HG02943 (cell line): ENCODE results near the gene C1orf226.
"Not testable (repeated sequence)": the region's sequence is repeated elsewhere in the genome, so short reads cannot be mapped to it uniquely, and the experiment has no call there.

ENCODE experiments used
- ATAC-seq: cut with Tn5 transposase; IDR thresholded peaks from one replicate; pipeline ENCODE4 v1.9.1; 2021; ENCODE audit warnings: mild to moderate bottlenecking, low read depth, moderate library complexity; ENCODE audit not compliant: unreplicated experiment

C1orf226 gene

GRCh38 chr1:162400790-162401355, 19.3 kb downstream of the C1orf226 start:
- no peak for ATAC-seq

- no peak for ATAC-seq
Measured at GRCh38 chr1:162404550-162405160, 23.1 kb downstream of the C1orf226 start.

- ATAC-seq: no peak
Measured at GRCh38 chr1:162405800-162406199, 24.3 kb downstream of the C1orf226 start.

GRCh38 chr1:162406811-162407210, 25.3 kb downstream of the C1orf226 start:
- ATAC-seq: no peak

GRCh38 chr1:162407539-162407938, 26.0 kb downstream of the C1orf226 start:
- no peak for ATAC-seq

- ATAC-seq: no peak
Measured at GRCh38 chr1:162412002-162412401, 30.5 kb downstream of the C1orf226 start, which contains the start of gene SH2D1B. SH2D1B (minus strand) TSS chr1:162412136; CDS start chr1:162412016, 120 bp downstream.

GRCh38 chr1:162416215-162416614, 34.7 kb downstream of the C1orf226 start:
- no peak for ATAC-seq

- no peak for ATAC-seq
Measured at GRCh38 chr1:162416909-162417308, 35.4 kb downstream of the C1orf226 start.

GRCh38 chr1:162417650-162418049, 36.1 kb downstream of the C1orf226 start:
- no peak for ATAC-seq

GRCh38 chr1:162418584-162418983, 37.1 kb downstream of the C1orf226 start:
- not testable (repeated sequence) for ATAC-seq

- ATAC-seq: not testable (repeated sequence)
Measured at GRCh38 chr1:162419450-162419931, 38.0 kb downstream of the C1orf226 start.

- ATAC-seq: no peak
Measured at GRCh38 chr1:162420120-162420519, 38.6 kb downstream of the C1orf226 start.

GRCh38 chr1:162421258-162422164, 40.0 kb downstream of the C1orf226 start:
- ATAC-seq: no peak

GRCh38 chr1:162422662-162423375, 41.3 kb downstream of the C1orf226 start:
- no peak for ATAC-seq

- ATAC-seq: no peak
Measured at GRCh38 chr1:162430583-162430982, 49.1 kb downstream of the C1orf226 start.

GRCh38 chr1:162432977-162433713, 51.6 kb downstream of the C1orf226 start:
- not testable (repeated sequence) for ATAC-seq
